ENCODE results near the gene OR52D1. TPM values are rescaled to one million over a fixed set of nuclear protein-coding genes. Genes with fewer than 3 reads are reported as not detected.

OR52D1 gene
- not detected for total RNA-seq

GRCh38 chr11:5488385-5488784, at the start of gene OR52D1:
Gene OR52D1 (plus strand): TSS chr11:5488685. CDS start chr11:5488707, 22 bp downstream.
- ATAC-seq = no peak

- no peak for ATAC-seq
These were observed 47.1 kb upstream of the OR52D1 start, which contains the start of gene OR51I1 for GRCh38 chr11:5441414-5441813. Gene OR51I1 (minus strand): TSS chr11:5441514. CDS start chr11:5441514, 0 bp downstream.

- ATAC-seq = no peak
These were observed 44.6 kb upstream of the OR52D1 start for GRCh38 chr11:5443835-5444393.

GRCh38 chr11:5449023-5449422, 39.5 kb upstream of the OR52D1 start, which contains the start of gene OR51I2:
Gene OR51I2 (plus strand): TSS chr11:5449323. CDS start chr11:5453489, 4,166 bp downstream.
- ATAC-seq = no peak

- no peak for ATAC-seq
These were observed 39.1 kb upstream of the OR52D1 start for GRCh38 chr11:5449432-5449831.

GRCh38 chr11:5460983-5461621, 27.4 kb upstream of the OR52D1 start:
- ATAC-seq = no peak

GRCh38 chr11:5467527-5467926, 21.0 kb upstream of the OR52D1 start:
- no peak for ATAC-seq

- ATAC-seq = no peak
These were observed 14.6 kb upstream of the OR52D1 start for GRCh38 chr11:5473921-5474320.

GRCh38 chr11:5476186-5476819, 12.2 kb upstream of the OR52D1 start:
- peak; percentile 58 for ATAC-seq

GRCh38 chr11:5486003-5486402, 2.5 kb upstream of the OR52D1 start:
- no peak for ATAC-seq

GRCh38 chr11:5486421-5486820, 2.1 kb upstream of the OR52D1 start:
- no peak for ATAC-seq

- no peak for ATAC-seq
These were observed 414 bp downstream of the OR52D1 start for GRCh38 chr11:5488798-5489399.

- no peak for ATAC-seq
These were observed 1.3 kb downstream of the OR52D1 start for GRCh38 chr11:5489576-5490357.

GRCh38 chr11:5499671-5500070, 11.2 kb downstream of the OR52D1 start:
- ATAC-seq = no peak

- ATAC-seq = no peak
These were observed 11.9 kb downstream of the OR52D1 start for GRCh38 chr11:5500393-5500801.

- no peak for ATAC-seq
These were observed 16.0 kb downstream of the OR52D1 start for GRCh38 chr11:5504403-5504921.

GRCh38 chr11:5505363-5506048, 17.0 kb downstream of the OR52D1 start:
- no peak for ATAC-seq

- ATAC-seq = no peak
These were observed 18.9 kb downstream of the OR52D1 start for GRCh38 chr11:5507177-5507932.

GRCh38 chr11:5507933-5508305, 19.4 kb downstream of the OR52D1 start:
- no peak for ATAC-seq

GRCh38 chr11:5508605-5509004, 20.1 kb downstream of the OR52D1 start:
- ATAC-seq = no peak

- no peak for ATAC-seq
These were observed 21.3 kb downstream of the OR52D1 start, which contains the start of gene UBQLN3 for GRCh38 chr11:5509803-5510202. Gene UBQLN3 (minus strand): TSS chr11:5509957. CDS start chr11:5509558, 399 bp downstream.
